ENCODE measurements around the gene STX18.

The STX18 gene

DNA sequence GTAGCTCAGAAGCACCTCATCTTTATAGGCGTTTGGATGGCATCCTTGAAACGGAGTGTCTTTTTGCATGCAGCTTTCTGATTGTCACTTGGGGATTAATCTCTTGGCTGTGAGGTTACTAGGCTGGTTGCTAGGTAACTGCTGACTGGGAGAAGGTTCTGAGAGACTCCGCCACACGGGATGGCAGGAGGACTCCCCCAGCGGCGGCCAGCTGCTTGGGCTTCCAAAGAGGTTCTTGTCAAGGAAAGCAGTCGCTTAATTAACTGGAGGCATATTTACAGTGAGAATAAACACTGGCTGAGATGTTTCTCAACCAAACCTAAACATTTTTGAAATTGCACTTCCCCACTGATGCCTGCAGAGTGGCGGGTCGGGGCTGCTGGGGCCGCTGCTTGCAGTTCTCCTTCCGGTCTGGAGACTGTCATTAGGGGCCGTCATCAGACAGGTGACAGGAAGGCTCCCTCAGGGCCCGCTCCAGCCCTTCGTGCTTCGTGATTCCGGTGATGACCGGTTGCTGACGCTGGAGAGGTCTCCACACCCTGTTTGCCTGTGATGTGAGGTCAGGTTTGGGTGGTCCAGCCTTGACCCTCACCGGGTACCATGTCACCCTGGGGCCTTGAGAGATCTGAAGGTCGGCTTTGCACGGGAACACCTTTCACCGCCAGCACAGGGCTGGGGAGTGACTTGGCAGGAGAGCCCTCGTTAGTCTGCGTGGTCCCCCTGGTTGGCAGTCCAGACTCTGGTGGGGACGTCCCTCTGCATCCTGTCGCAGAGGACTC lies 145.8 kb downstream of the STX18 start:
- DNase-seq, result no peak

DNA sequence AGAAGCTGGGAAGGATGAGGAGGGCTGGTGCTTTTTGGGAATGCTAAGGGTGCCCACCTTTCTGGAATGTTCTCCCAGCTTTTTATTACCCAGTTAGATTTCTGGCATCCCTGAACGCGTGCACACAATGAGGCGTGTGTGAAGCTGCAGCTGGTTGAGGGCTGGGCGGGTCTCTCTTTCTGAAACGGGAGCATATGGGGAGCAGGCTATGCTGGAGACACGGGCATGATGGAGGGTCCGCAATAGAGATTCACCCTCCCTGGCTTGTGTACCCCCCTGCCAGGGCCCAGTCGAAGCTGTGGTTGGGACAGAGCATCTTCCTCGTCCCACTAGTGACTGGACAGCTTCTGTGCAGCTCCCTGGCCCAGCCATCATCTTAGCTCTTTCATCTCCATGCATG lies 146.5 kb downstream of the STX18 start:
- DNase-seq, result no peak

DNA sequence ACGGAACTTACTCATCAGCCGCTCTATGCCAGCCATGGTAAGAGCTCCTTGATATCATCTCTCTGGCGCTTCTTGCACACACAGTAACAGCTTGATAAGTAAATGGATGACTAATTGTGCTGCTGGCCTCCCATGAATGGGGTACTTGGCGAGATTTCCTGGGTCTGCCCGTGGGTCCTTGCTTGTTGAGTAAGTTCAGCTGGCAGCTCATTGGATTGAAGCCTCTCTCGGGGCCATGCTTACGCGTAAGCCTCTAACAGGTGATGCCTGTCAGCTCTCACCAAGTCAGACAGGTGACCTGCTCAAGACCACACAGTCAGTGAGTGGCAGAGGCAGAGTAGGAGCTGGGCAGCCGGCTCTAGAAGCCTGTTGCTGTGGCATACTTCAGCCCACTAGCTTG lies 147.2 kb downstream of the STX18 start:
- no peak for DNase-seq

DNA sequence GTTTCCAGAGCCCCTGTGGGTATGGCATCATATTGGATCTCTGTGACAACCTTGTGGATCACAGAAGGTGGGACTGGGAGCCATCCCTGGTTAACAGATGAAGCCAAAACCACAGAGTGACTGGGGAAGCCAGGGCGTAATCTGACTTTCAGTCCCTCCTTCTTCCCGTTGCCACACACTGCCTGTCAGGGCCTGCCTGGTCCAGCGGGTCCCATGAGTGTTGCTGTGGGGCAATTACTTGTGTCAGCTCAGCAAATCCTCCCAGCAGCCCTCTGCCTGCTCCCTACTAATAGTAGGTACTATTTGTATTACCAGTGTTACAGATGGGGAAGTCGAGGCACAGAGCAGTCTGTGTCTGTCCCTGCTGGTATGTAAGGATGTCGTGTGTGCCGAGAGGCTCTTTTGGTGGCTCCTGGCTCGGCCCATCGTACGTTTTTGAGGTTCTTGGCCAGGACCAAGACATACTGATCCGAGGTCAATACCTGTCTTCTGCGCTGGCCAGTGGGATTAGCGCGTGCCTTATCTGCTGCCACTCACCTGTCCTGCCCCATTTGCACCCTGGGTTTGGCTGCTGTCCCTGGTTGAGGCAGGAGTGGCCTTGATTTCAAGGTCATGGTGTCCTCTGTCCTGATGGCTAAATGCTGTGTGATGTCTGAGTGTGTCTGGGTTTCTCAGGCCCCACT lies 149.2 kb downstream of the STX18 start:
- no peak for DNase-seq

DNA sequence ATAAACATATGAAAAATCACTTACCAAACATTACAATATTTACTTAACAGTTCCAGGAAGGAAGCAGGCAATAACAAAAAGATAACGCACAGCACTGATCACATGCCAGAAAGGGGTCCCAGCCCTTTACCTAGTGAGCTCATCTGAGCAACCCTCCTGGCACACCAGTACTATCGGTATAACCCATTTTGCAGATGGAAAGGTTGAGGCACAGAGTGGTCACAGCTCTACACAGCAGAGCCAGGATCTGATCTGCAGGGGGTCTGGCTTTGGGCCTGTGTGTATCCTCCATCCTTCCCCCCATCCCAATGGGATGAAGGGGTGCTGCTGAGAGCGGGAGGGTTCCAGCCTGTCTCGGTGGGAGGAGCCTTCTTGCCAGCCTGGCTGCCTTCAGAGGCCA lies 150.0 kb downstream of the STX18 start:
- no peak for DNase-seq

DNA sequence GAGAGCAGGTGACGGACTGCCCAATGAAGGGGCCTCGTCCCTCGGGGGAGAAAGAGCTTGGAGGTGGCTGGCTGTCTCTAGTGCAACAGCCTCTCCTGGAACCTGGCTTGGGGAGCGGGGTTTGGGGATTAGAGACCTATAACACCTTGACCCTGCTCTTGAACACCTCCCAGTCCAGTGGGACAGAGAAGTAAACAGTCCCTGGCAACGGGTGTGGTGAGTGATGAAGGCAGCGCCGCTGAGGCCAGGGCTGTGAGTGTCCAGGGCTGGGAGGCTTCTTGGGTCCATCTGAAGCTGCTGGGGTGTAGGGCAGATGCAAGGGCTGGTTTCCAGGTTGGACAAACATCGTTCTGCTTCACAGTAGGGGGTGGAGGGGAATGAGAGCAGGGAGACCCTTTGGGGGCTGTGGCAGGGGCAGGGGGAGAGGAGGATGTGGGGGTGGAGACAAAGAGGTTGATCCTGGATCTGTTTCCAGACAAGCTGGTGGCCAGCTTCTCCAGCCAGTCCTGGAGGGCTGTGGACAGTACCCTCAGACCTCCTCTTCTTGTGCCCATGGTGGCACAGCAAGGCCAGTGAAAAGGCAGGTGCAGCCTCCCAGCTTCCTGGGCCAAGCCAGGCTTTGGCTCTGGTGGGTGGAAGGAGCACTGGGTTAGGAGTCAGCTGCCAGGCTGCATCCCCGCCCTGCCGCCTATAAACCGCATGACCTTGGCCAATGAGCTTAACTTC lies 151.2 kb downstream of the STX18 start:
- no peak for DNase-seq

DNA sequence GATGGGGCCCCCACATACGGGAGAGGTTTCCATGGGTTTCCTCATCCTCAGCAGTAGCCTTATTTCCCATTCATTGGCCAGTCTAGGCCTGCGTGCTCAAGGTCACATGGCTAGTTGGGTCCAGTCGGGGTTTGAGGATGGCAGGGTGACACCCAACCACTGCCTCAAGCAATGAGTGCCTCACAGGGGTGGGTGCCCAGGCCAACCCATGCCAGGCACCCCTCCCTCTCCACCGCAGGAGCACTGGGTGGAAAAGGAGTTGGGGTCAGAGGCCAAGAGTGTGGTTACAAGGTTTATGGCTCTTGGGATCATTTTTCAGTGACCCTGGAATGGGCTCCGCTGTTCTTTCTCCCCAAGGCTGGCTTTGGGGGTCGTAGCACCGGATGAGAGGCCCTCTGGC lies 151.8 kb downstream of the STX18 start:
- no peak for DNase-seq

DNA sequence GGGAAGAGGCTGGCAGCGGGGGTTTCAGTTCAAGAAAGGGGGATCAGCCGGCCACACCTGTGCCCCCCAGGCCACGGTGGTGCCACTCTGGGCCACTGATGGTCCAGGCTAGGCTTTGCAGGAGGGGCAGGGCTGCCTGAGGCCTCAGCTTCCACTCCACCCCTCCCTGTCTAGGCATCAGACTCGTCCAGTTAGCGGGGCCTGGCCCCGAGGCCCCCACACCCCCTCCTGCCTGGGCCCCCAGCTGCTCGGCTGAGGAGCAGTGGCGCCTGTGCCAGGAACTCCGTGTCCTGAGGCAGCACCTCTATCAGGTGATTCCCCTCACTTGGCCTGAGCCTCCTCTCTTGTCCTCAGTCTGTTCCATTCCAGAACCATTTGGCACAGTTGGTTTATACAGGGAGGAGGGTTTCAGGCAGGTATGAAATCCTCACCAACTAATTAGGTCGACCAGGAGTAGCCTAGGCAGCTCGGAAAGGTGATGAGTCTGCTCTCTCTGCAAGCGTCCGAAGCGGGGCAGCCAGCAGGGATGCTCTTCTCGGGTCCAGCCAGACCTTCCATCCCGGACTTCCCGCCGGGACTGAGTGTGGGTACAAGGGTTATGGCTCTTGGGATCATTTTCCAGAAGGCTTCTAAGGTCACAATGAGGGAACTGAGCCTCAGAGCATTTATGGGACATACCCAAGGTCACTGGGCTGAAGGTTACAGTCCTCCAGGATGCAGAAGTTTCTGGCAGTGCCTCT lies 152.8 kb downstream of the STX18 start:
- DNase-seq, result no peak

DNA sequence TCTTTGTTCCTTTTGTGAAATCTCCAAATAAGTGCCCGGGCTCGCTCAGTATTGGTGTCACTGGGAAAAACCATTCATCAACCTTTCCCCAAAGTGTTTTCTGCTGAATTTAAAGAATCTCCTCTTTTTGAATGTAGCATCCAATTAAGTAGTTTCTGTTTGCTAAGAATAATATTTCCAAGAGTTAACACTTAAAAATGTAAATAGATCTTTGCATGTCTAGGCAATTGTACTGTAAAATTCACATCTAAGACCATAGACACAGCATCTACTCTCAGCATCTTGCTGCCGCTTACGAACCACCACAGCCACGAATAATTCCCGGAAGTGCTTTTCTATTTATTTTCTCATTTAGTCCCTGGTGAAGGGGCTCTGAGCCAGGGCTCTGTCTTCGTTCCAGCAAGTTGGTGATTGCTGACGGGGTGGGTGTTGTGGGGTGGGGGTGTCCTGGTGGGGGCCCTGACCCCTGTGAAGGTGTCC lies 153.5 kb downstream of the STX18 start:
- no peak for DNase-seq

DNA sequence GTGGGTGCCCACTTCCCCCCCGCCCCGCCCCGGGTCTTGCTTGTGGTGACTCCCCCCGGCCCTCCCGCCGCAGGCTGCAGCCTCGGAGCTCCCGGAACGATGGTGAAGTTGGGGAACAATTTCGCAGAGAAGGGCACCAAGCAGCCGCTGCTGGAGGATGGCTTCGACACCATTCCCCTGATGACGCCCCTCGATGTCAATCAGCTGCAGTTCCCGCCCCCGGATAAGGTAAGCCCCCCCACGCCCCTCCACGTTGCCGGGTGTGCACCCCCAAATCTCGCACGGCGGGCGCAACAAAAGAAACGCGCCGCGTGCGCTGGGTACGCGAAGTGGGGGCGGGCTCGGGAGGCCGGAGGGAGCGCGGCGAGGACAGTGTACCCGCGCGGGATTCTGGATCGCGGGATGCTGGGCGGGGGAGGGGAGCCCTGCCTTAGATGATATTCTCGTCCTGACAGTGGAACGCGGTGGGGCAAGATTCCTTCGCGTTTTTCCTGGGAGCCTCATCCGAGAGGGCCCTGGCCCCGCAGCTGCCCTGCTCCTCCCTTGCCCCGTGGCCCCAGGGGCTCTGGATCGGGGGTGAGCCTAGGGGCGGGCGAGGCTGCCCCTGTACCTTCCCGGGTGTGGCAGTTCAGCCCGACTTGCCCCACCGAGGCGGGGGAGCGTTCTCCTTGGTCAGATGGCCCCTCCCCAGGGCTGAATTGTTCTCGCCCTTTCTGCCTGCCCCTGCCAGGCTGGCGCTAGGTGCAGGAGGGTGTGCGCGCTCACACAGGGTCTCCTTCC lies 154.1 kb downstream of the STX18 start:
- no peak for DNase-seq

DNA sequence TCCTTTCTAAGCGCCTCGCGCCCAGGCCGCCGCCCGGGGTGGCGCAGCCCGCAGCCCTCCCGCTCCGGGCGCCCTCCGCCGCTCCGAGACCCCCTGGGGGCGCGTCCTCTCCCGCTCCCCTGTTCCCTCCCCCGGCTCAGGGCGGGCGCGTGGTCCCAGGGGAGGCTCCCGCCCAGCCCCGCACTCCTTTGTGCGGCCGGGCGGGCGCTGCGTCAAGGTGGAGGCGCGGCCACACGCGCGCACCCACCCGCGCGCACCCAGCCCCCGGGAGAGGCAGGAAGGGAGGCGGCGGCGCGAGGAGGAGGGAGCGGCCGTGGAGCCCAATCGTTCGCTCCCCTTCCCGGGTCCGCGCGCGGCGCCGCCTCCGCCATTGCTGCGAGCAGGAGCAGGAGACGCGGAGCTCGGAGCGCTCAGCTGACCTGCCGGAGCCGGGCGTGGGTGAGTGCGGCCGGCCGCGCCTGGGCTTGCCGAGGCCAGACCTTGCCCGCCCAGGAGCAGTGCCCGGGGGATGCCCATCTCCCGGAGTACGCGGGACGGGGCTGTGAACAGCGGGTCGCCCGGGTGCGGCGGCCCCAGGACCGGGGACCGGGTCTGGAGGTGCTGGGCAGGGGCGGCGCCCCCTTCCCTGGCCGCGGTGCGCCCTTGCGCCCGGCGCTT lies 155.0 kb downstream of the STX18 start, which contains the start of gene NSG1:
Gene NSG1, plus strand, starts transcription at position 367 of the 657 bp plus-strand sequence. CDS start 528 bp downstream, outside the sequence.
- DNase-seq, result peak; percentile 65

DNA sequence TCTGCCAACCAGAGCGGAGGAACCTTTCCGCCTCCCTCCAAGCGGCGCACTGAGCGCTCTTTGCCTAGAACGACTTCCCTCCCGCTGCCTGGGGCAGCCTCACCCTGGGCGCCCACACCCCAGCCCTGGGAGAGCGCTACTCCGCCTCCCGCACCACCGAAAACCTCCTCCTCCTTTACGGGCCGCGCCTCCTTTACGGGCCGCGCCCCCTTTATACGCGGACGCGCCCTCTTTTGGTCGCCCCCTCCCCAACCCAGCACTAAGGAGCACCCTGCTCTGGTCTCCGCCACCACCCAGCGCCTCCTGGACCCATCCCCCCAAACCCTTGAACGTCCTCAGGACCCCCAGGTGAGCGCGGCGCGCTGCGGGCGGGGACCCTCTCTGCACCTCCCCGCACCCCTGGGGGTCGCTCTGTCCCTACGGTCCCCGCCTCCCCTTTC lies 155.5 kb downstream of the STX18 start:
- DNase-seq, result no peak

DNA sequence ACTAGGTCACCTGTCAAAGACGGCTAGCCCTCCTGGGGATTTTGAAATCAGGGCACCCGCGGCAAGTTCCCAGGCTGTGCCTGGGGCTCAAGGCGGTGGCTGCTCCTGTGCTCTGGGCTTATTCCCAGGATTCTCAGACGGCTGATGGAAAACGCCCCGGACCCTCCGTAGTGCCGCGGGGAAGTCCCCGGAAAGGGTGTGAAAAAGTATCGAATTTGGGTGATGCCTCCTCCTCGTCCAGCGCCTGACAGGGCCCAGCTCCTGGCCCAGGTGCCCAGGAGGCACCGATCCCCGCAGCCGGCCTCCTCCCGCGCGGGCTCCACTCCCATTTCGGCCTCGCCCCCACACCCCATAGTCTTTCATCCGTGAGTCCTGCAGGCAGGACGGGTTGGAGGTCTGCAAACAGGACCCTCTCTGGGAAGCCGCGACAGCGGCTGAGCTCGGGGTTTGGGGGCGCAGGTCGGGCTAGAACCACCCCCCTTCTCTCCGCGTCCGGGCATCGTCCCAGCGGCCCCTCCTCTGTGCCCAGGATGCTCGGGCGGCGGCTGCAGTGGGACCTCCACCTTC lies 156.0 kb downstream of the STX18 start:
- no peak for DNase-seq

DNA sequence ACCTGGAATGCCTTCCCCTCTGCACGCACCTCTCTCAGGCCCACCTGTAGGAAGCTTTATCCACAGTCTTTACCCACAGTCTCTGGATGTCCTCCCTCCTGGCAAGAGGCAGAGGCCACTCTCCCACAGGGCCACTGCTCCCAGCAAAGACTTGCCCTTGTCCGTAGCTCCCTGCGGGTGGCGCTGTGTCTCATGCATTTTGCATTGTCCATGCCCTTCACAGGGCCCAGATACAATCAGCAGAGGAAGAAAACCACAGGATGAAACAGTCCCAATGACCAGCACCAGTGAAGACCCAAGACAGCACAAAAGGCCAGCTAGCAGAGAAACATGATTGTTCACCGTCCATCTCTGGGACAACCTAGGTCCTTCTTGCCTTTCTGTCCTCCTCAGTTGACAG lies 157.0 kb downstream of the STX18 start:
- DNase-seq, result no peak

DNA sequence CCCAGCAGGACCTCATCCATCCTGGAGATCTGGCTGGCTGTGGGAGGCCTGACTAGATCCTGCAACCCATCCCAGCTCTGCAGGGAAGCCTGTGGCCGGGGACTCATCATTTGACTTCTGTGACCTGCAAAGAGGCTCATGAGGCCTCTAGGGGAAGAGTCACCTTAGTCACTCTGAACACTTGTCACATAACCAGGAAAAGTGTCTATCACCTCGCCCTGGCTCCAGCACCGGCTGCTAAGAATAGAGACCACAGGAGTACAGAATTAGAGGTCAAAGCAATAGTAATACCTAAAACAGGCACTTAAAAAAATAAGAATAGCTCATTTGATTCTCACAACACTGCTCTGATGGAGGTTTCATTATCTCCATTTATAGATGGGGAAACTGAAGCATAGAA lies 158.8 kb downstream of the STX18 start:
- no peak for DNase-seq

DNA sequence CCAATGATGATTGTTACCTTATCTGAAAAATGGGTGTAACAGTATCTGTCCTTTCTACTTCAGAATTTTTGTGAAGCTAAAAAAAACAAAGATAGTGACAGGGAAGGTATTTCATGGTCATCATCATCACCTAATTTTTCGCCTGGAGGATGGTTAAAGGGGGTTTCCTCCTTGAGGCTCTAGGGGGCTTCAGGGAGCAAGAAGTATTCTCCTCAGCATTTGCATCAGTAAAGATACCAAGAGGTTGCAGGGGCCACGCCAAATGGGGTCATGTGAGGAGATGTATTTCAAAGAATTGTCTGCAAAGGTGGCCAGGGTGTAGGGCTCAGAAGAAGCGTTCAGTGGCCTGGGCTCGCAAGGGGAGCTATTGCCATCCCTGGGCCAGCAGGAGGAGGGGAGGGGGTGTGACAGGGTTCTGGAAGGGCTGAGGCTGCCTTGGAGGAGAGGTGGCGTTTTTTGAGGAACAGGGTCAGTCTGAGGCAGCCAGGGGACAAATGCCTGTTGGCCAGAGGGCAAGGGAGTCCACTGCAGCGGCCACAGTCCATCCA lies 162.2 kb downstream of the STX18 start:
- no peak for DNase-seq

DNA sequence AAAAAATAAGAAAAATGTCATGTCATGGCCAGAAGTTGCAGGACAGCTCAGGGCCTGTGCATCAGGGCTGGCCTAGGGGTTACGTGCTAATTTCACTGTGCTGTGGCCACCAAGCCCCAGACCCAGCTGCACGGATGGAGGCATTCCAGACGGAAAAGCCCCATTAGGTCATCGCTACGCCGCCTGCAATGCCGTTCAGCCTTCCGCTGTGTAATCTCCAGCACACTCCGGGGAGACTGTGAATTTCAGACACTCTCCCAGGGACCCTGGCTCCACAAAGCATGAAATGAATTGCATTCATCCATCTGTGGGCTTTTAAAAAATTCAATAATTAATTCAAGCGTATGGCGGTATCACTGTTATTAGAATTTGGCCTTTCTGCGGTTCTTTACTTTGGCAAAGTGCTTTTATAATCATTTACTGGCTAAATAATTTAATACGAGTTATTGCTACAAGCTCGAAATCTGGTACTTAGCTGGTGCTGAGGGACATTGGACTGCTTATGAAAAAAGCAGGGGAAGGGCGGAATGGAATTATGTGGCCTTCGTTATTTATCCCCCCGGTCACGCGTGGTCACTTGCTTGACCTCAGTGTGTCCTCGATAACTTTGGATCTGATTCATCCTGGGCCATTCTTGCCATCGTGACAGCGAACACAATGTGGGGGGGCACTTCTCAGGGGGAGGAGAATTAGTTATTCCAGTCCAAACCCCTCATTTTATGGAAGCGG lies 164.0 kb downstream of the STX18 start:
- no peak for DNase-seq

DNA sequence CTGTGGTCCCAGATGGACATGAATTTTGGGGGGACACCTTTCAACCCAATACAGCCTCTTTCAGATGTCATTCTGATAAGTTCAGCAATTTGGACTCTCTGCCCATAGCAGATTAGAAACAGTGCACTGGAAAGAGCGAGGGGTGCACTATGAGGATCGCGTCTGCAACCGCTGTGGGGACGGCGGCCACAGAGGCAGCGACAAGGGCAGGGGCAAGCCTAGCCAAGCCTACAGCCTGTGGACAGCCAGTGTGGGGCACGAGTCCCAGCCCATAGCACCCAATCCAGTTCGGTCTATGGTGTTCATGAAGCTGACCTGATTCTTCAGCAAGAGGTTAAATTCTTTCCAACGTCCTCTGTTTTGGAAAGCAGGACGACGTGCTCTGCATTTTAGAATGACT lies 164.7 kb downstream of the STX18 start:
- DNase-seq, result no peak

DNA sequence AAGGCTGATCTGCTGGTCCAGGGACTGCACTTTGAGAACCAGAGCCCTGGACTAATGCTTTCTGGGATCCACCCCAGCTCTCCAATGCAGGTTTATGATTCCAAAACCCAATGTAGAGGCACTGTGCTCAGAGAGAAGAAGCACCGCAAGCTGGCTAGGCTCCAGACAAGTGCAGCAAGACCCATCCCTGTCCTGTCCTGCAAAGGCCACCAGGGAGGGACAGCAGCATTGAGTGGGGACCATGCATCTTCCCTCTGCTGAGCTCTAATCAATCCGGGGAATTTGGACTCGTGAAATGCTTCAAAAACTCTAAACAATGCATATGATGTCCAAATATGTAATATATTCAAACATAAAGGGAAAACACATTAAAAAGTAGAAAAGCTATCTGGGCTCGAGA lies 165.8 kb downstream of the STX18 start:
- no peak for DNase-seq
